ENCODE results near the gene NCOA4.
"Not testable (repeated sequence)": the region's sequence is repeated elsewhere in the genome, so short reads cannot be mapped to it uniquely, and the experiment has no call there.

The NCOA4 gene

GRCh38 chr10:46062723-46063428 lies 32.5 kb upstream of the NCOA4 start:
- no peaks in the 10 kb centered on the region for H3K27me3 Mint-ChIP-seq
- H3K27ac Mint-ChIP-seq, result no peak overlapping the region
- no peak overlapping the region for H3K4me3 Mint-ChIP-seq
- H3K4me1 Mint-ChIP-seq (ENCODE audit: low read depth), result peaks cover 12% of the 10 kb centered on the region
- intact Hi-C loops (cut with micrococcal nuclease), result no loop called here
- H3K36me3 Mint-ChIP-seq (ENCODE audit: low read depth), result no peaks in the 10 kb centered on the region
- H3K9me3 Mint-ChIP-seq, result no peaks in the 10 kb centered on the region

- no peak overlapping the region for H3K27ac Mint-ChIP-seq
Measured at GRCh38 chr10:46060706-46061105, 30.3 kb upstream of the NCOA4 start.

GRCh38 chr10:46057927-46058326 lies 27.5 kb upstream of the NCOA4 start:
- H3K36me3 Mint-ChIP-seq (ENCODE audit: low read depth); H3K27ac Mint-ChIP-seq; intact Hi-C loops (cut with micrococcal nuclease); H3K4me3 Mint-ChIP-seq; H3K27me3 Mint-ChIP-seq: not testable (repeated sequence)
- H3K4me1 Mint-ChIP-seq (ENCODE audit: low read depth), result peaks cover 24% of the 10 kb centered on the region
- H3K9me3 Mint-ChIP-seq, result peaks cover 14% of the 10 kb centered on the region

More at GRCh38 chr10:46060706-46061105, 30.3 kb upstream of the NCOA4 start:
- peaks cover 13% of the 10 kb centered on the region for H3K4me1 Mint-ChIP-seq (ENCODE audit: low read depth)
- H3K27me3 Mint-ChIP-seq, result no peaks in the 10 kb centered on the region
- H3K4me3 Mint-ChIP-seq, result no peak overlapping the region
- H3K36me3 Mint-ChIP-seq (ENCODE audit: low read depth), result peaks cover 6% of the 10 kb centered on the region
- intact Hi-C loops (cut with micrococcal nuclease), result no loop called here
- peaks cover 14% of the 10 kb centered on the region for H3K9me3 Mint-ChIP-seq

GRCh38 chr10:46057038-46057437 lies 26.6 kb upstream of the NCOA4 start:
- intact Hi-C loops (cut with micrococcal nuclease), result no loop called here

GRCh38 chr10:46055771-46056170 lies 25.3 kb upstream of the NCOA4 start:
- no peak overlapping the region for H3K27ac Mint-ChIP-seq
- H3K4me3 Mint-ChIP-seq, result no peak overlapping the region
- no peaks in the 10 kb centered on the region for H3K27me3 Mint-ChIP-seq
- peaks cover 14% of the 10 kb centered on the region for H3K9me3 Mint-ChIP-seq
- intact Hi-C loops (cut with micrococcal nuclease), result no loop called here
- peaks cover 24% of the 10 kb centered on the region for H3K4me1 Mint-ChIP-seq (ENCODE audit: low read depth)
- H3K36me3 Mint-ChIP-seq (ENCODE audit: low read depth), result peaks cover 6% of the 10 kb centered on the region

More at GRCh38 chr10:46057038-46057437, 26.6 kb upstream of the NCOA4 start:
- no peak overlapping the region for H3K27ac Mint-ChIP-seq
- H3K4me3 Mint-ChIP-seq, result no peak overlapping the region
- H3K27me3 Mint-ChIP-seq, result no peaks in the 10 kb centered on the region
- H3K9me3 Mint-ChIP-seq, result peaks cover 14% of the 10 kb centered on the region
- peaks cover 6% of the 10 kb centered on the region for H3K36me3 Mint-ChIP-seq (ENCODE audit: low read depth)
- peaks cover 16% of the 10 kb centered on the region for H3K4me1 Mint-ChIP-seq (ENCODE audit: low read depth)

- Mint-ChIP-seq H3K9me3 (peaks cover 14% of the 10 kb centered on the region), H3K27me3 (no peaks in the 10 kb centered on the region), H3K27ac (no peak overlapping the region), H3K4me3 (no peak overlapping the region), H3K36me3 (ENCODE audit: low read depth) (peaks cover 6% of the 10 kb centered on the region), H3K4me1 (ENCODE audit: low read depth) (peaks cover 25% of the 10 kb centered on the region)
- intact Hi-C loops (cut with micrococcal nuclease), result no loop called here
Measured at GRCh38 chr10:46053534-46054434, 23.4 kb upstream of the NCOA4 start.

GRCh38 chr10:46052791-46053375 lies 22.5 kb upstream of the NCOA4 start:
- Mint-ChIP-seq H3K36me3 (ENCODE audit: low read depth) (peaks cover 6% of the 10 kb centered on the region), H3K4me1 (ENCODE audit: low read depth) (peaks cover 25% of the 10 kb centered on the region), H3K27ac (no peak overlapping the region), H3K27me3 (no peaks in the 10 kb centered on the region), H3K4me3 (no peak overlapping the region), H3K9me3 (peaks cover 14% of the 10 kb centered on the region)
- intact Hi-C loops (cut with micrococcal nuclease), result no loop called here

GRCh38 chr10:46052057-46052790 lies 21.8 kb upstream of the NCOA4 start:
- Mint-ChIP-seq H3K27ac (no peak overlapping the region), H3K4me1 (ENCODE audit: low read depth) (peaks cover 25% of the 10 kb centered on the region), H3K4me3 (no peak overlapping the region), H3K9me3 (peaks cover 9% of the 10 kb centered on the region), H3K27me3 (no peaks in the 10 kb centered on the region), H3K36me3 (ENCODE audit: low read depth) (peaks cover 6% of the 10 kb centered on the region)
- intact Hi-C loops (cut with micrococcal nuclease), result no loop called here

GRCh38 chr10:46050941-46051623 lies 20.7 kb upstream of the NCOA4 start:
- Mint-ChIP-seq H3K4me1 (ENCODE audit: low read depth) (peaks cover 25% of the 10 kb centered on the region), H3K9me3 (no peaks in the 10 kb centered on the region), H3K4me3 (no peak overlapping the region), H3K27ac (no peak overlapping the region), H3K27me3 (no peaks in the 10 kb centered on the region), H3K36me3 (ENCODE audit: low read depth) (no peaks in the 10 kb centered on the region)
- intact Hi-C loops (cut with micrococcal nuclease), result no loop called here

- H3K36me3 Mint-ChIP-seq (ENCODE audit: low read depth); H3K9me3 Mint-ChIP-seq; H3K27me3 Mint-ChIP-seq; H3K4me3 Mint-ChIP-seq; H3K27ac Mint-ChIP-seq; intact Hi-C loops (cut with micrococcal nuclease): not testable (repeated sequence)
- H3K4me1 Mint-ChIP-seq (ENCODE audit: low read depth), result peaks cover 14% of the 10 kb centered on the region
Measured at GRCh38 chr10:46049497-46049831, 19.0 kb upstream of the NCOA4 start.

GRCh38 chr10:46048152-46048551 lies 17.7 kb upstream of the NCOA4 start:
- intact Hi-C loops (cut with micrococcal nuclease), result no loop called here
- Mint-ChIP-seq H3K4me3 (no peak overlapping the region), H3K4me1 (ENCODE audit: low read depth) (peaks cover 9% of the 10 kb centered on the region), H3K27me3 (peaks cover 2% of the 10 kb centered on the region), H3K36me3 (ENCODE audit: low read depth) (no peaks in the 10 kb centered on the region), H3K9me3 (no peaks in the 10 kb centered on the region), H3K27ac (no peak overlapping the region)

- peaks cover 3% of the 10 kb centered on the region for H3K27me3 Mint-ChIP-seq
- H3K4me3 Mint-ChIP-seq, result no peak within 1 kb of the TSS
- peaks cover 5% of the 10 kb centered on the region for H3K4me1 Mint-ChIP-seq (ENCODE audit: low read depth)
- H3K9me3 Mint-ChIP-seq, result no peaks in the 10 kb centered on the region
- intact Hi-C loops (cut with micrococcal nuclease), result no loop called here
- H3K27ac Mint-ChIP-seq, result no peak within 1 kb of the TSS
- no peaks in the 10 kb centered on the region for H3K36me3 Mint-ChIP-seq (ENCODE audit: low read depth)
Measured at GRCh38 chr10:46046261-46046660, 15.8 kb upstream of the NCOA4 start, which contains the start of gene MSMB. TSS of gene MSMB (minus strand) at chr10:46046269. CDS start at chr10:46046237, 32 bp downstream.

- H3K27me3 Mint-ChIP-seq, result peaks cover 3% of the 10 kb centered on the region
- no peaks in the 10 kb centered on the region for H3K36me3 Mint-ChIP-seq (ENCODE audit: low read depth)
- H3K9me3 Mint-ChIP-seq, result no peaks in the 10 kb centered on the region
- intact Hi-C loops (cut with micrococcal nuclease), result no loop called here
- no peak overlapping the region for H3K27ac Mint-ChIP-seq
- no peak overlapping the region for H3K4me3 Mint-ChIP-seq
- no peaks in the 10 kb centered on the region for H3K4me1 Mint-ChIP-seq (ENCODE audit: low read depth)
Measured at GRCh38 chr10:46042527-46042926, 12.1 kb upstream of the NCOA4 start.

Data from dendritic cell treated with granulocyte-macrophage colony-stimulating factor and Interleukin-4, amounts not matched to agents 40 ng/mL and 50 ng/mL, for 4 days (primary cell).